Measurements from ENCODE around the gene DNASE1.

The DNASE1 gene

DNA sequence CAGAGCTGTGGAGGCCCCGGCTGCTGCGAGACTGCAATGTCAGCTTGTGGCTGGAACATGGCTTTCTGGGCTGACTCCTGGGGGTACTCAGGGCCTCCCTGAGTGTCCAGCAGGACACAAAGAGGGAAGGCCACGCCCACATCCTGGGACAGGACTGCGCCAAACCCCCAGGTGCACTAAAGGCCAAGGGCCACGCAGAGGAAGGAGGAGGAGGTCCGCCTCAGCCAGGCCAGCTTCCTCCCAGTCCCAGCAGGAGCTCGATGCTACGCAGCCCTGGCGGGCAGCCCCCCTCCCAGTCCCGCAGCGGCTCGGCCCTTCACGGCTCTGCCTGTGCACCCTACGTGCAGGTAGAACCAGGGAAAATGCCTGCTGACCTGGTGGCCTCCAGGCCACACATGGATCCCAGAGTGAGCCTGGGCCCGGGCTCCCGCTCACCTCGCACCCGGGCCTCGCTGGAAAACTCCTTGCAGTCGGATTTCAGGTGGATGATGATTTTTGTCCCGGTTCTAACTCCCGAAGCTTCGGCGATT is 21.2 kb downstream of the DNASE1 start:
- ChIA-PET POLR2A (no interaction called here), CTCF (interaction anchor here (0.9 to 2.8 kb wide), 2 partner anchors 11 to 15 kb away, joined by 3 to 11 read pairs; no protein-coding TSS in a partner anchor)
- DNase-seq (ENCODE audit: low read depth, low spot score): no peak
- TF ChIP-seq, protein P1, sequence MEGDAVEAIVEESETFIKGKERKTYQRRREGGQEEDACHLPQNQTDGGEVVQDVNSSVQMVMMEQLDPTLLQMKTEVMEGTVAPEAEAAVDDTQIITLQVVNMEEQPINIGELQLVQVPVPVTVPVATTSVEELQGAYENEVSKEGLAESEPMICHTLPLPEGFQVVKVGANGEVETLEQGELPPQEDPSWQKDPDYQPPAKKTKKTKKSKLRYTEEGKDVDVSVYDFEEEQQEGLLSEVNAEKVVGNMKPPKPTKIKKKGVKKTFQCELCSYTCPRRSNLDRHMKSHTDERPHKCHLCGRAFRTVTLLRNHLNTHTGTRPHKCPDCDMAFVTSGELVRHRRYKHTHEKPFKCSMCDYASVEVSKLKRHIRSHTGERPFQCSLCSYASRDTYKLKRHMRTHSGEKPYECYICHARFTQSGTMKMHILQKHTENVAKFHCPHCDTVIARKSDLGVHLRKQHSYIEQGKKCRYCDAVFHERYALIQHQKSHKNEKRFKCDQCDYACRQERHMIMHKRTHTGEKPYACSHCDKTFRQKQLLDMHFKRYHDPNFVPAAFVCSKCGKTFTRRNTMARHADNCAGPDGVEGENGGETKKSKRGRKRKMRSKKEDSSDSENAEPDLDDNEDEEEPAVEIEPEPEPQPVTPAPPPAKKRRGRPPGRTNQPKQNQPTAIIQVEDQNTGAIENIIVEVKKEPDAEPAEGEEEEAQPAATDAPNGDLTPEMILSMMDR (IDR thresholded peaks at IDR 0.05; ENCODE audit: insufficient read depth, low read length, missing control alignments): no peak
- no peak overlapping the region for H3K4me3 ChIP-seq (ENCODE audit: low read depth, low read length)

- TF ChIP-seq, protein P1 (IDR thresholded peaks at IDR 0.05; ENCODE audit: insufficient read depth, low read length, missing control alignments): no peak
- DNase-seq (ENCODE audit: low read depth, low spot score): no peak
- ChIA-PET CTCF (interaction anchor here (0.7 to 1.1 kb wide), 3 partner anchors 8 to 13 kb away, joined by 3 read pairs; no protein-coding TSS in a partner anchor), POLR2A (no interaction called here)
- no peak overlapping the region for H3K4me3 ChIP-seq (ENCODE audit: low read depth, low read length)
Observed at GRCh38 chr16:3677994-3678393, 23.5 kb downstream of the DNASE1 start.

- TF ChIP-seq, protein P1 (IDR thresholded peaks at IDR 0.05; ENCODE audit: insufficient read depth, low read length, missing control alignments): no peak
- no peak for DNase-seq (ENCODE audit: low read depth, low spot score)
- CTCF ChIA-PET: interaction anchor here (2.0 kb wide), 1 partner anchor 9 kb away, joined by 13 read pairs; no protein-coding TSS in a partner anchor
- H3K4me3 ChIP-seq (ENCODE audit: low read depth, low read length): no peak overlapping the region
- POLR2A ChIA-PET: no interaction called here
Observed at GRCh38 chr16:3681206-3681605, 26.7 kb downstream of the DNASE1 start.

DNA sequence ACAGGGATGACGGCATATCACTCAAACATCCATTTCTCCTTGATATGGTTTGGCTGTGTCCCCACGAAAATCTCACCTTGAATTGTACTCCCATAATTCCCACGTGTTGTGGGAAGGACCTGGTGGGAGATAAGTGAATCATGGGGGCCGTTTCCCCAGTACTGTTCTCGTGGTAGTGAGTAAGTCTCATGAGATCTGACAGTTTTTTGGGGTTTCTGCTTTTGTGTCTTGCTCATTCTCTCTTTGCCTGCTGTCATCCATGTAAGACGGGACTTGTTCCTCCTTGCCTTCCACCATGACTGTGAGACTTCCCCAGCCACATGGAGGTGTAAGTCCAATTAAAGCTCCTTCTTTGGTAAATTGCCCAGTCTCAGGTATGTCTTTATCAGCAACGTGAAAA is 32.5 kb downstream of the DNASE1 start:
- ChIA-PET POLR2A (no interaction called here), CTCF (interaction anchor here (1.1 to 1.5 kb wide), 3 partner anchors 9 to 12 kb away, joined by 3 read pairs; no protein-coding TSS in a partner anchor)
- TF ChIP-seq, protein P1 (IDR thresholded peaks at IDR 0.05; ENCODE audit: insufficient read depth, low read length, missing control alignments): no peak
- no peak overlapping the region for H3K4me3 ChIP-seq (ENCODE audit: low read depth, low read length)
- DNase-seq (ENCODE audit: low read depth, low spot score): no peak

DNA sequence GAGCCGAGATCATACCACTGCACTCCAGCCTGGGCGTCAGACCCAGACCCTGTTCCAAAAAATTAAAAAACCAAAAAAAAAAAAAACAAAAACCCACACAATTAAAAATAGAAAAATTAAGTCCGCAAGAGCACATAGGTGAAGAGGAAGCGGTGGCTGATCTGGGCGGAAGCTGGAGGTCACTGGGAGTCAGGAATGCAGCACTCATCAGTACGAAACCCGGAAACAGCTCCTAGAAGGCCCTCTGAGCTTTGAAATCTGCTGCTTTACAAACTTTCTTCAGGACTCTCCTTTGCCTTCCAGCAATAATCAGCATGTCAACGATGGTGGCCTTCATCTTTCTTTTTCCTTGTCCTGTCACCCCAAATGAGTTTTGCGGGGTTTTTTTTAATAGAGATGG is 33.3 kb downstream of the DNASE1 start:
- POLR2A ChIA-PET: no interaction called here
- CTCF ChIA-PET: interaction anchor here (1.1 kb wide), 1 partner anchor 9 kb away, joined by 3 read pairs; no protein-coding TSS in a partner anchor

GRCh38 chr16:3689731-3690130 is 35.2 kb downstream of the DNASE1 start:
- no peak overlapping the region for H3K4me3 ChIP-seq (ENCODE audit: low read depth, low read length)
- no peak for DNase-seq (ENCODE audit: low read depth, low spot score)
- TF ChIP-seq, protein P1 (IDR thresholded peaks at IDR 0.05; ENCODE audit: insufficient read depth, low read length, missing control alignments): no peak
- CTCF ChIA-PET: interaction anchor here (0.6 to 2.4 kb wide), 35 partner anchors 8 to 564 kb away, joined by 3 to 47 read pairs (median 5); partner anchors contain the start of genes SLX4 and TRAP1
- POLR2A ChIA-PET: interaction anchor here (0.6 kb wide), 1 partner anchor 9 kb away, joined by 3 read pairs; no protein-coding TSS in a partner anchor

More for the DNA sequence above, 33.3 kb downstream of the DNASE1 start:
- TF ChIP-seq, protein P1 (IDR thresholded peaks at IDR 0.05; ENCODE audit: insufficient read depth, low read length, missing control alignments): no peak
- DNase-seq (ENCODE audit: low read depth, low spot score): no peak
- H3K4me3 ChIP-seq (ENCODE audit: low read depth, low read length): no peak overlapping the region
